ENCODE measurements around the gene ASIP. TPM values are rescaled to one million over a fixed set of nuclear protein-coding genes. Genes with fewer than 3 reads are reported as not detected.

ASIP gene
- polyA plus RNA-seq, 1 donor (not counting 4 experiments of a cell fraction or from before 2014, with no cell fraction given), result not detected

GRCh38 chr20:34242879-34243278 lies 1.7 kb downstream of the ASIP start:
- FAIRE-seq, result no peak
- H3K9me1 ChIP-seq (ENCODE audit: control insufficient read depth, extremely low read depth, insufficient read depth, low read length), result no peaks in the 10 kb centered on the region
- no peaks in the 10 kb centered on the region for H3K79me2 ChIP-seq (ENCODE audit: control insufficient read depth, insufficient read depth, low read length)
- H2AFZ ChIP-seq (ENCODE audit: control insufficient read depth, low read length), result no peak overlapping the region
- H3K36me3 ChIP-seq (ENCODE audit: control insufficient read depth in 2 of 2, extremely low read depth in 1 of 2, insufficient read depth in 2 of 2, low read length in 2 of 2), result no peaks in the 10 kb centered on the region
- H3K4me3 ChIP-seq (ENCODE audit: control insufficient read depth in 2 of 3, extremely low read depth in 1 of 3, insufficient read depth in 2 of 3, low read depth in 1 of 3, low read length in 3 of 3), result no peak overlapping the region
- TF ChIP-seq CTCF (optimal IDR thresholded peaks at IDR 0.05 in 1 of 3, IDR thresholded peaks at IDR 0.05 in 1 of 3, conservative IDR thresholded peaks at IDR 0.05 in 1 of 3; ENCODE audit: extremely low read depth in 1 of 3, insufficient read depth in 2 of 3, low read length in 3 of 3) (no peak), EZH2 (IDR thresholded peaks at IDR 0.05; ENCODE audit: low read length) (no peak)
- H3K4me1 ChIP-seq (ENCODE audit: control insufficient read depth, extremely low read depth, insufficient read depth, low read length), result no peaks in the 10 kb centered on the region
- peaks cover 26% of the 10 kb centered on the region for H3K27me3 ChIP-seq (ENCODE audit: control insufficient read depth, extremely low read depth, insufficient read depth, low read length)
- no peak overlapping the region for H3K4me2 ChIP-seq (ENCODE audit: control insufficient read depth, extremely low read depth, insufficient read depth, low read depth, low read length)
- H3K9ac ChIP-seq (ENCODE audit: control insufficient read depth, extremely low read depth, insufficient read depth, low read length), result no peak overlapping the region
- H4K20me1 ChIP-seq (ENCODE audit: control insufficient read depth, extremely low read depth, insufficient read depth, low read length), result no peaks in the 10 kb centered on the region
- no peak overlapping the region for H3K27ac ChIP-seq (ENCODE audit: control insufficient read depth, insufficient read depth, low read length)
- DNase-seq (ENCODE audit: low read depth, low spot score), result no peak
- dilution Hi-C loops (cut with MboI; ENCODE audit: extremely low pct_ligation_motif_present, low sequenced_read_pairs), result no loop called here
- H3K9me3 ChIP-seq (ENCODE audit: control insufficient read depth, low read depth, low read length), result no peaks in the 10 kb centered on the region

GRCh38 chr20:34243377-34243776 lies 2.2 kb downstream of the ASIP start:
- dilution Hi-C loops (cut with MboI; ENCODE audit: extremely low pct_ligation_motif_present, low sequenced_read_pairs), result no loop called here

More at GRCh38 chr20:34243377-34243776, 2.2 kb downstream of the ASIP start:
- FAIRE-seq (no peak), DNase-seq (ENCODE audit: low read depth, low spot score) (no peak)
- Histone ChIP-seq H4K20me1 (ENCODE audit: control insufficient read depth, extremely low read depth, insufficient read depth, low read length) (no peaks in the 10 kb centered on the region), H3K27me3 (ENCODE audit: control insufficient read depth, extremely low read depth, insufficient read depth, low read length) (peaks cover 26% of the 10 kb centered on the region), H3K36me3 (ENCODE audit: control insufficient read depth in 2 of 2, extremely low read depth in 1 of 2, insufficient read depth in 2 of 2, low read length in 2 of 2) (no peaks in the 10 kb centered on the region), H3K27ac (ENCODE audit: control insufficient read depth, insufficient read depth, low read length) (no peak overlapping the region), H3K9me1 (ENCODE audit: control insufficient read depth, extremely low read depth, insufficient read depth, low read length) (no peaks in the 10 kb centered on the region), H3K4me1 (ENCODE audit: control insufficient read depth, extremely low read depth, insufficient read depth, low read length) (no peaks in the 10 kb centered on the region), H2AFZ (ENCODE audit: control insufficient read depth, low read length) (no peak overlapping the region), H3K79me2 (ENCODE audit: control insufficient read depth, insufficient read depth, low read length) (no peaks in the 10 kb centered on the region), H3K4me2 (ENCODE audit: control insufficient read depth, extremely low read depth, insufficient read depth, low read depth, low read length) (no peak overlapping the region), H3K9ac (ENCODE audit: control insufficient read depth, extremely low read depth, insufficient read depth, low read length) (no peak overlapping the region), H3K4me3 (ENCODE audit: control insufficient read depth in 2 of 3, extremely low read depth in 1 of 3, insufficient read depth in 2 of 3, low read depth in 1 of 3, low read length in 3 of 3) (no peak overlapping the region), H3K9me3 (ENCODE audit: control insufficient read depth, low read depth, low read length) (no peaks in the 10 kb centered on the region)
- TF ChIP-seq EZH2 (IDR thresholded peaks at IDR 0.05; ENCODE audit: low read length) (no peak), CTCF (optimal IDR thresholded peaks at IDR 0.05 in 1 of 3, IDR thresholded peaks at IDR 0.05 in 1 of 3, conservative IDR thresholded peaks at IDR 0.05 in 1 of 3; ENCODE audit: extremely low read depth in 1 of 3, insufficient read depth in 2 of 3, low read length in 3 of 3) (no peak)

All from keratinocyte (primary cell).